GM10266 (cell line): Measurements from ENCODE around the gene SCRN2.

Experiments used
- DNase-seq: peaks from one replicate; pipeline ENCODE4 v3.0.0; 2012; ENCODE audit errors: extremely low spot score
- CTCF ChIP-seq: IDR thresholded peaks from 2 replicates; pipeline ENCODE4 v1.5.1; 2012; ENCODE audit warnings: mild to moderate bottlenecking, low read depth; ENCODE audit not compliant: control insufficient read depth, insufficient read depth; ENCODE audit errors: missing control alignments

The SCRN2 gene

GRCh38 chr17:47801176-47801765 is 39.8 kb downstream of the SCRN2 start:
- no peak for DNase-seq
- no peak for TF ChIP-seq CTCF

GRCh38 chr17:47800686-47801085 is 40.4 kb downstream of the SCRN2 start:
- no peak for DNase-seq
- no peak for TF ChIP-seq CTCF

- DNase-seq: no peak
Observed at GRCh38 chr17:47797797-47798196, 43.3 kb downstream of the SCRN2 start.

GRCh38 chr17:47792979-47793378 is 48.1 kb downstream of the SCRN2 start:
- DNase-seq: no peak
- no peak for TF ChIP-seq CTCF

More at GRCh38 chr17:47797797-47798196, 43.3 kb downstream of the SCRN2 start:
- TF ChIP-seq CTCF: no peak

- no peak for TF ChIP-seq CTCF
Observed at GRCh38 chr17:47792457-47792856, 48.6 kb downstream of the SCRN2 start.

GRCh38 chr17:47791025-47791424 is 50.0 kb downstream of the SCRN2 start:
- TF ChIP-seq CTCF: no peak
- DNase-seq: no peak

More at GRCh38 chr17:47792457-47792856, 48.6 kb downstream of the SCRN2 start:
- no peak for DNase-seq

- peak; percentile 75 for TF ChIP-seq CTCF
- DNase-seq: peak; percentile 79
Observed at GRCh38 chr17:47789611-47790561, 51.2 kb downstream of the SCRN2 start.
